ENCODE data around the gene PRKCE. TPM values are rescaled to one million over a fixed set of nuclear protein-coding genes. Genes with fewer than 3 reads are reported as not detected.

Gene PRKCE
- total and polyA plus RNA-seq, 2 of the 8 experiments (the other 6 are each of a cell fraction or from before 2014, with no cell fraction given): 0.54 to 2.1 TPM

DNA sequence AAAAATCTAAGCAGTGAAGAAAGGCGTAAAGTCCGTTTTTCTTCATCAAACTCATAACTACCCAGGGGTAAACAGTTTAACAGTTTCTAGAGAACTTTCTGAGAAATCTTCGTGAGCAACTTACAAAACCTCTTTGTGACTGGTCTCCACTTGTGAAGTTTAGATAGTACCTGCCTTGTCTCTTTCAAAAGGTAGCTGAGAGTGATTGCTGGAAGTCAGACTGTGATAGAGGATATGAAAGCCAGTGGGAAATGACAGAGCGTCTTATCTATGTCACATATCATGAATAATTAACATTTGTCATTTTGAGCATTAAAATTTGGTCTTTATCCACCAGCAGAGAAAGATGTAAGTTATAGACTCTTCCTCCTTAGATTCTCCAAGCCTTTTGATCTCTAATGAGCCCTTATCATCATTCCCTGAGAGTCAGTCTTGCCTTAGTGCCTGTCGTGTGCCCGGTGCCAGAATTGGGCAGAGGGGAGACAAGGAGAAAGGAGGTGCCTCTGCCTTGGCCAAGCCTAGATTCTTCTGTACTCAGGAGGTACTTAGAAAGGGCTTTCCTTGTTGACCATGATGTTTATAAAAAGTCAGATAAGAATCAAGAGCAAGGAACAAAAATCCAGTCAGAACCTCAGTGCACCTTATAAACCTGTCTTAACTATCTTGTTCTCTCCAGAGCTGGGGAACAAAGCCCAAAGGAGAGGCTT, 440.6 kb downstream of the PRKCE start (continued):
- TF ChIP-seq, protein P1, sequence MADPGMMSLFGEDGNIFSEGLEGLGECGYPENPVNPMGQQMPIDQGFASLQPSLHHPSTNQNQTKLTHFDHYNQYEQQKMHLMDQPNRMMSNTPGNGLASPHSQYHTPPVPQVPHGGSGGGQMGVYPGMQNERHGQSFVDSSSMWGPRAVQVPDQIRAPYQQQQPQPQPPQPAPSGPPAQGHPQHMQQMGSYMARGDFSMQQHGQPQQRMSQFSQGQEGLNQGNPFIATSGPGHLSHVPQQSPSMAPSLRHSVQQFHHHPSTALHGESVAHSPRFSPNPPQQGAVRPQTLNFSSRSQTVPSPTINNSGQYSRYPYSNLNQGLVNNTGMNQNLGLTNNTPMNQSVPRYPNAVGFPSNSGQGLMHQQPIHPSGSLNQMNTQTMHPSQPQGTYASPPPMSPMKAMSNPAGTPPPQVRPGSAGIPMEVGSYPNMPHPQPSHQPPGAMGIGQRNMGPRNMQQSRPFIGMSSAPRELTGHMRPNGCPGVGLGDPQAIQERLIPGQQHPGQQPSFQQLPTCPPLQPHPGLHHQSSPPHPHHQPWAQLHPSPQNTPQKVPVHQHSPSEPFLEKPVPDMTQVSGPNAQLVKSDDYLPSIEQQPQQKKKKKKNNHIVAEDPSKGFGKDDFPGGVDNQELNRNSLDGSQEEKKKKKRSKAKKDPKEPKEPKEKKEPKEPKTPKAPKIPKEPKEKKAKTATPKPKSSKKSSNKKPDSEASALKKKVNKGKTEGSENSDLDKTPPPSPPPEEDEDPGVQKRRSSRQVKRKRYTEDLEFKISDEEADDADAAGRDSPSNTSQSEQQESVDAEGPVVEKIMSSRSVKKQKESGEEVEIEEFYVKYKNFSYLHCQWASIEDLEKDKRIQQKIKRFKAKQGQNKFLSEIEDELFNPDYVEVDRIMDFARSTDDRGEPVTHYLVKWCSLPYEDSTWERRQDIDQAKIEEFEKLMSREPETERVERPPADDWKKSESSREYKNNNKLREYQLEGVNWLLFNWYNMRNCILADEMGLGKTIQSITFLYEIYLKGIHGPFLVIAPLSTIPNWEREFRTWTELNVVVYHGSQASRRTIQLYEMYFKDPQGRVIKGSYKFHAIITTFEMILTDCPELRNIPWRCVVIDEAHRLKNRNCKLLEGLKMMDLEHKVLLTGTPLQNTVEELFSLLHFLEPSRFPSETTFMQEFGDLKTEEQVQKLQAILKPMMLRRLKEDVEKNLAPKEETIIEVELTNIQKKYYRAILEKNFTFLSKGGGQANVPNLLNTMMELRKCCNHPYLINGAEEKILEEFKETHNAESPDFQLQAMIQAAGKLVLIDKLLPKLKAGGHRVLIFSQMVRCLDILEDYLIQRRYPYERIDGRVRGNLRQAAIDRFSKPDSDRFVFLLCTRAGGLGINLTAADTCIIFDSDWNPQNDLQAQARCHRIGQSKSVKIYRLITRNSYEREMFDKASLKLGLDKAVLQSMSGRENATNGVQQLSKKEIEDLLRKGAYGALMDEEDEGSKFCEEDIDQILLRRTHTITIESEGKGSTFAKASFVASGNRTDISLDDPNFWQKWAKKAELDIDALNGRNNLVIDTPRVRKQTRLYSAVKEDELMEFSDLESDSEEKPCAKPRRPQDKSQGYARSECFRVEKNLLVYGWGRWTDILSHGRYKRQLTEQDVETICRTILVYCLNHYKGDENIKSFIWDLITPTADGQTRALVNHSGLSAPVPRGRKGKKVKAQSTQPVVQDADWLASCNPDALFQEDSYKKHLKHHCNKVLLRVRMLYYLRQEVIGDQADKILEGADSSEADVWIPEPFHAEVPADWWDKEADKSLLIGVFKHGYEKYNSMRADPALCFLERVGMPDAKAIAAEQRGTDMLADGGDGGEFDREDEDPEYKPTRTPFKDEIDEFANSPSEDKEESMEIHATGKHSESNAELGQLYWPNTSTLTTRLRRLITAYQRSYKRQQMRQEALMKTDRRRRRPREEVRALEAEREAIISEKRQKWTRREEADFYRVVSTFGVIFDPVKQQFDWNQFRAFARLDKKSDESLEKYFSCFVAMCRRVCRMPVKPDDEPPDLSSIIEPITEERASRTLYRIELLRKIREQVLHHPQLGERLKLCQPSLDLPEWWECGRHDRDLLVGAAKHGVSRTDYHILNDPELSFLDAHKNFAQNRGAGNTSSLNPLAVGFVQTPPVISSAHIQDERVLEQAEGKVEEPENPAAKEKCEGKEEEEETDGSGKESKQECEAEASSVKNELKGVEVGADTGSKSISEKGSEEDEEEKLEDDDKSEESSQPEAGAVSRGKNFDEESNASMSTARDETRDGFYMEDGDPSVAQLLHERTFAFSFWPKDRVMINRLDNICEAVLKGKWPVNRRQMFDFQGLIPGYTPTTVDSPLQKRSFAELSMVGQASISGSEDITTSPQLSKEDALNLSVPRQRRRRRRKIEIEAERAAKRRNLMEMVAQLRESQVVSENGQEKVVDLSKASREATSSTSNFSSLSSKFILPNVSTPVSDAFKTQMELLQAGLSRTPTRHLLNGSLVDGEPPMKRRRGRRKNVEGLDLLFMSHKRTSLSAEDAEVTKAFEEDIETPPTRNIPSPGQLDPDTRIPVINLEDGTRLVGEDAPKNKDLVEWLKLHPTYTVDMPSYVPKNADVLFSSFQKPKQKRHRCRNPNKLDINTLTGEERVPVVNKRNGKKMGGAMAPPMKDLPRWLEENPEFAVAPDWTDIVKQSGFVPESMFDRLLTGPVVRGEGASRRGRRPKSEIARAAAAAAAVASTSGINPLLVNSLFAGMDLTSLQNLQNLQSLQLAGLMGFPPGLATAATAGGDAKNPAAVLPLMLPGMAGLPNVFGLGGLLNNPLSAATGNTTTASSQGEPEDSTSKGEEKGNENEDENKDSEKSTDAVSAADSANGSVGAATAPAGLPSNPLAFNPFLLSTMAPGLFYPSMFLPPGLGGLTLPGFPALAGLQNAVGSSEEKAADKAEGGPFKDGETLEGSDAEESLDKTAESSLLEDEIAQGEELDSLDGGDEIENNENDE (IDR thresholded peaks at IDR 0.05; ENCODE audit: insufficient replicate concordance, low read length): no peak
- TF ChIP-seq BACH1 (IDR thresholded peaks at IDR 0.05; ENCODE audit: low read length) (no peak), RAD21 (IDR thresholded peaks at IDR 0.05 in 1 of 2, conservative IDR thresholded peaks at IDR 0.05 in 1 of 2; ENCODE audit: low read depth in 2 of 2, low read length in 2 of 2) (no peak), RNF2 (IDR thresholded peaks at IDR 0.05; ENCODE audit: borderline replicate concordance, low read depth, low read length, missing control alignments, poor library complexity, severe bottlenecking) (no peak), JUND (IDR thresholded peaks at IDR 0.05; ENCODE audit: low read length) (no peak)
